Aorta (tissue), 5 donors: ENCODE results near the gene MFSD1. TPM values are rescaled to one million over a fixed set of nuclear protein-coding genes. Genes with fewer than 3 reads are reported as not detected.

Experiments
- ATAC-seq: fragments of 200-7000 bp; cut with Tn5 transposase; one replicate; pipeline ENCODE4 v1.9.1; 2022; ENCODE audit warnings: moderate library complexity; ENCODE audit not compliant: low FRiP score
- DNase-seq, 2 donors: peaks; one replicate each; pipeline ENCODE4 v3.0.0-alpha.2; 2020
- H3K27ac ChIP-seq, 2 donors: one replicate each; pipeline ENCODE4 v1.5.1; 2013; ENCODE audit warnings: low read length in 2 of 2, mild to moderate bottlenecking in 2 of 2, moderate library complexity in 2 of 2, control low read depth in 1 of 2, inconsistent platforms in 1 of 2, low read depth in 1 of 2
- H3K27me3 ChIP-seq, 2 donors: one replicate each; pipeline ENCODE4 v1.6.1; 2013; ENCODE audit warnings: control low read depth in 1 of 2, low read length in 1 of 2, mild to moderate bottlenecking in 1 of 2, moderate library complexity in 1 of 2; ENCODE audit not compliant: insufficient read depth in 2 of 2, control insufficient read depth in 1 of 2
- H3K36me3 ChIP-seq, 2 donors: one replicate each; pipeline ENCODE4 v1.6.1; 2013; ENCODE audit warnings: control low read depth in 1 of 2, low read length in 1 of 2, mild to moderate bottlenecking in 1 of 2; ENCODE audit not compliant: insufficient read depth in 2 of 2, control insufficient read depth in 1 of 2
- H3K4me1 ChIP-seq, 2 donors: one replicate each; pipeline ENCODE4 v1.6.1; 2013; ENCODE audit warnings: low read length in 2 of 2, control low read depth in 1 of 2, mild to moderate bottlenecking in 1 of 2, moderate library complexity in 1 of 2; ENCODE audit not compliant: insufficient read depth in 2 of 2, control insufficient read depth in 1 of 2
- H3K4me3 ChIP-seq, 2 donors: one replicate each; pipeline ENCODE4 v1.5.1; 2013; ENCODE audit warnings: low read length in 2 of 2, control low read depth in 1 of 2, mild to moderate bottlenecking in 1 of 2
- H3K9me3 ChIP-seq: one replicate; pipeline ENCODE4 v1.6.1; 2013; ENCODE audit warnings: mild to moderate bottlenecking, low read length; ENCODE audit not compliant: control insufficient read depth
- WGBS, 2 donors: extraction: QIAGEN DNeasy Blood & Tissue Kit; methylation state at CpG; one replicate each; pipeline ENCODE4 v1.1.7; 2013; 5-methylcytosine and 5-hydroxymethylcytosine counted together
- intact Hi-C, 2 donors: fragments of 100-400 bp; cut with DNase I; formaldehyde crosslinking; loops; one replicate each; pipeline versions ENCODE4 v1.14.2 to v1.15.0; 2022
- polyA plus RNA-seq, 2 donors: library from polyadenylated mRNA; stranded (reverse); fragments of 200-250 nt; gene quantifications; one replicate each; pipeline ENCODE4 v1.2.3, GENCODE V29; 2013
- total RNA-seq, 2 donors: library from RNA; stranded (reverse); fragmentation: NEBNext Ultra II Directional; extraction: Animal tissue kit (Norgen Biotek cat#: 25700); gene quantifications; one replicate each; pipeline ENCODE4 v1.2.1, GENCODE V29; 2021
- donor health status: healthy with polysubstance abuse.
- donor health status: Bipolar disorder and iron deficiency.
- donor health status: DM: no; HTN: no; CAD: no.
- donor health status: DM: no; HTN: no; CAD: no.
- donor health status: DM: yes; HTN: yes; CAD: no.

The MFSD1 gene
- total and polyA plus RNA-seq, 4 donors: 44.9 to 81.0 (median 67.5) TPM

DNA sequence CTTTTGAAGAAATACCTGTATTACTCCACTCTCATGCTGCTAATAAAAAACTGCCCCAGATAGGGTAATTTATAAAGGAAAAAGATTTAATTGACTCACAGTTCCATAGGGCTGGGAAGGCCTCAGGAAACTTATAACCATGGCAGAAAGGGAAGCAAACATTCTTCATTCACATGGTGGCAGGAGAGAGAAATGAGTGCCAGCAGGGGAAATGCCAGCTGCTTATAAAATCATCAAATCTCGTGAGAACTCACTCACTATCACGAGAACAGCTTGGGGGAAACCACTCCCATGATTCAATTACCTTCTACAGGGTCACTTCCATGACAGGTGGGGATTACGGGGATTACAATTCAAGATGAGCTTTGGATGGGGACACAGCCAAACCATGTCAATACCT is 18.7 kb downstream of the MFSD1 start:
- no peak for ATAC-seq
- 53% methylated on average over 3 of the region's 3 CpGs for WGBS, 2 donors
- DNase-seq: no peak
- Histone ChIP-seq H3K4me3 (no peak overlapping the region), H3K4me1 (no peaks in the 10 kb centered on the region), H3K27ac (no peak overlapping the region), H3K36me3 (peaks cover 3 to 8% of the 10 kb centered on the region in 2 donors), H3K27me3 (no peaks in the 10 kb centered on the region), H3K9me3 (no peaks in the 10 kb centered on the region)
- intact Hi-C loops: no loop called here

DNA sequence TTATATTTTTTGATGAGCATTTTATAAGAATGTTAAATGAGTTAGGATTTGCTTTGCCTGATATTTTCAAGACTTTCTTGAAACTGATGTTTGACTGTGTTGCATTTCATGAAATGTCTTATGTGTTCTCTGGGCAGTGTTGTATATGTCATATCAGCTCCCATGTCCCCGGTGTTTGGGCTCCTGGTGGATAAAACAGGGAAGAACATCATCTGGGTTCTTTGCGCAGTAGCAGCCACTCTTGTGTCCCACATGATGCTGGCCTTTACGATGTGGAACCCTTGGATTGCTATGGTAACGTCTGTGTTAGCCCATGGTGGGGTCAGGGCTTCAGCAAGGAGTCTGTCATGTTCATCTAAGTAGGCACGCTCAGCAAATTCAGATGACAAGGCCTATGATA is 20.0 kb downstream of the MFSD1 start:
- H3K9me3 ChIP-seq: no peaks in the 10 kb centered on the region
- no peak overlapping the region for H3K4me3 ChIP-seq
- intact Hi-C loops: no loop called here
- no peak overlapping the region for H3K27ac ChIP-seq
- WGBS, 2 donors: 92% methylated on average over 5 of the region's 5 CpGs
- ATAC-seq (no peak), DNase-seq (no peak)
- H3K36me3 ChIP-seq: peaks cover 3 to 8% of the 10 kb centered on the region in 2 donors
- H3K27me3 ChIP-seq: no peaks in the 10 kb centered on the region
- no peaks in the 10 kb centered on the region for H3K4me1 ChIP-seq

DNA sequence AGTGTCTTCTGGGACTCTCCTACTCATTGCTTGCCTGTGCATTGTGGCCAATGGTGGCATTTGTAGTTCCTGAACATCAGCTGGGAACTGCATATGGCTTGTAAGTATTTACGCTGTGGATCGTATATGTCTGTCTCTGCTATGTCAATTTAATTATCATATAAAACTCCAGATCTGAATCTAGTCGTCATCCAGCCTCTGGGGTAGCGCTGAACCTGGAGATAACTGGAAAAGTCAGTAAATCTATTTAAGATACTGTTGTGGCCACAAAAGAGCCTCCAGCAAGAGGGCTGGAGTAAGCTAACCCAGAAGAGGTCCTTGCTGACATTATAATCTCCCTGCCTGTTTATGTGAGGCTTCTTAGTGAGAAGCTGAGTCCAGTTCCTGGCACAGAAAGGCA is 21.6 kb downstream of the MFSD1 start:
- no peak for DNase-seq
- Histone ChIP-seq H3K27ac (no peak overlapping the region), H3K27me3 (no peaks in the 10 kb centered on the region), H3K4me1 (no peaks in the 10 kb centered on the region), H3K36me3 (peaks cover 3 to 8% of the 10 kb centered on the region in 2 donors), H3K4me3 (no peak overlapping the region), H3K9me3 (no peaks in the 10 kb centered on the region)
- 95 to 96% methylated on average over 4 of the region's 4 CpGs for WGBS, 2 donors
- ATAC-seq: no peak
- intact Hi-C loops: no loop called here

DNA sequence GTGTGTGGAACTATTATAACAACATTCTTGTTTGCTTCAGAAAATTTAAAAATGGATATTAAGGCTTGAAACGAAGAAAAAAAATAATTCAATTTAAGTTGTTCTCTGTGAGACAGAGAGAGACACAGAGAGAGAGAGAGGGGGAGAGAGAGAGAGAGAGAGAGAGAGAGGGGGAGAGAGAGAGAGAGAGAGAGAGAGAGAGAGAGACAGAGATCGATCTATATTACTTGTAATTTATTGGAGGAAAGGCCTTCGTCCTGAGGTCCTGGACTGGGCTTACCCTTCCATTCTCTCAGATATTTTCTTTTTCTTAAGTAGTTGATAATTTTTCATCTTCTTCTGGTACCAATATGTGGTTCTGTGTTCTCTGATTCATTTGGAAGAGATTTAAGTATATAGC is 25.9 kb downstream of the MFSD1 start:
- H3K36me3 ChIP-seq: peaks cover 0 to 19% of the 10 kb centered on the region in 2 donors
- intact Hi-C loops: no loop called here
- ATAC-seq: no peak

DNA sequence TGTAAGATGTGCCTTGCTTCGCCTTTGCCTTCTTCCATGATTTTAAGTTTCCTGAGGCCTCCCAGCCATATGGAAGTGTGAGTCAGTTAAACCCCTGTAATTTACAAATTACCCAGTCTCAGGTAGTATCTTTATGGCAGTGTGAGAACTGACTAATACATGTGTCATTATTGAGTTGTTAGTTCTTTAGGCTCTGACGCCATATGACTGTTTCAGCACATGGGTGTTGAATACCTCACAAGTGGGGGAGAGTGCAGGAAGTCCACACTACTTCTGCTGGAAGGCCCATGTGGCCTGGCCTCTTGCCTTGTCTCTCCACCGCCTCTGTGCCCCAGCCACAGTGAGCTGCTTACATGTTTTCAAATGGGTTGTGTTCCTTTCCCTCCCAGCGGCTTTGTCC is 28.5 kb downstream of the MFSD1 start:
- peaks cover 0 to 10% of the 10 kb centered on the region in 2 donors for H3K36me3 ChIP-seq
- intact Hi-C loops: no loop called here
- no peak for DNase-seq
- no peak overlapping the region for H3K27ac ChIP-seq
- no peak for ATAC-seq
- no peaks in the 10 kb centered on the region for H3K27me3 ChIP-seq
- no peaks in the 10 kb centered on the region for H3K4me1 ChIP-seq
- 94 to 100% methylated on average over 4 of the region's 4 CpGs for WGBS, 2 donors
- H3K4me3 ChIP-seq: no peak overlapping the region
- H3K9me3 ChIP-seq: no peaks in the 10 kb centered on the region

More for the DNA sequence above, 25.9 kb downstream of the MFSD1 start:
- WGBS, 2 donors: 90 to 91% methylated on average over 3 of the region's 3 CpGs
- no peaks in the 10 kb centered on the region for H3K27me3 ChIP-seq
- no peak for DNase-seq
- H3K4me3 ChIP-seq: no peak overlapping the region
- H3K9me3 ChIP-seq: no peaks in the 10 kb centered on the region
- H3K27ac ChIP-seq: no peak overlapping the region
- H3K4me1 ChIP-seq: no peaks in the 10 kb centered on the region

DNA sequence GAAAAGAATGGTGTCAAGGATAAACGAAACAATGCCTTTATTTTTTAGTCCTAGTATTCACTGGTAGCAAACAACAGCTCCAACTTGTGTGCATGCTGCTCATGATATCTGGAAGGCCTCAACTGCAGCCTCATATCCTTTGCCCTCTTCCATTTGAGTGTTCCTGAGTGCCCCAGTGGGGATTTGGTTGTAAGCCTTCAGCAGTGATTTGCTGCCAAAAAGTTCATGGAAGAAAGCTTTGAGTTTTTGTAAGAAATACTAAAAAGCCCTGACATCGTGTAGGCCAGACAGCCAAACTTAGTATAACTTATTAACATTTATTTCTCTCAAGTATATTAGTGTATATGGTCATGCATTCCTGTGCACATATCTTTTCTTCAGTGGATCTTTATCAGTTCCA is 30.0 kb downstream of the MFSD1 start:
- no peak for DNase-seq
- Histone ChIP-seq H3K36me3 (peaks cover 0 to 10% of the 10 kb centered on the region in 2 donors), H3K4me3 (no peak overlapping the region), H3K4me1 (no peaks in the 10 kb centered on the region), H3K27ac (no peak overlapping the region), H3K9me3 (no peaks in the 10 kb centered on the region), H3K27me3 (no peaks in the 10 kb centered on the region)
- intact Hi-C loops: no loop called here
- 62 to 67% methylated on average over 2 of the region's 2 CpGs for WGBS, 2 donors
- no peak for ATAC-seq

DNA sequence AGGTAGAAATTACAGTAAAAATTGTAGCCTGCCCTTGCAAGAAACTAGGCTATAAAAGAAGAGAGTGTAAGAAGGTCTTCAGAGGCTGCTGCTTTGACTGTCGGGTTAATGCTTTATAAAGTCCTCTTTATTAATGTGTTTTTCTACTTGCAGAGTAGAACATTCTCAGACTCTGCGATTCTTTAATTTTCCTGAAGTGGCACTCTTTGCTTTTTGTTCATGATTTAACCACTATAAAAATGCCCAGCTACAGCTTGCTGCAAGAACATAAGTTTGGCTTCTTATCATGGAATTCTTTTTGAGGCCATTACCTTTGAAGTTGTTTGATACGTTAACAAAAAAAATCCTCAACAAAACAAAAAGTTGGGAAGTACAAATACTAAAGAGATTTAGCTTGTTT is 33.8 kb downstream of the MFSD1 start:
- DNase-seq (no peak), ATAC-seq (no peak)
- H3K9me3 ChIP-seq: no peaks in the 10 kb centered on the region
- no peak overlapping the region for H3K4me3 ChIP-seq
- H3K4me1 ChIP-seq: no peaks in the 10 kb centered on the region
- WGBS, 2 donors: 35 to 39% methylated on average over 3 of the region's 3 CpGs
- no peaks in the 10 kb centered on the region for H3K27me3 ChIP-seq
- intact Hi-C loops: no loop called here
- H3K36me3 ChIP-seq: peaks cover 0 to 2% of the 10 kb centered on the region in 2 donors
- no peak overlapping the region for H3K27ac ChIP-seq

DNA sequence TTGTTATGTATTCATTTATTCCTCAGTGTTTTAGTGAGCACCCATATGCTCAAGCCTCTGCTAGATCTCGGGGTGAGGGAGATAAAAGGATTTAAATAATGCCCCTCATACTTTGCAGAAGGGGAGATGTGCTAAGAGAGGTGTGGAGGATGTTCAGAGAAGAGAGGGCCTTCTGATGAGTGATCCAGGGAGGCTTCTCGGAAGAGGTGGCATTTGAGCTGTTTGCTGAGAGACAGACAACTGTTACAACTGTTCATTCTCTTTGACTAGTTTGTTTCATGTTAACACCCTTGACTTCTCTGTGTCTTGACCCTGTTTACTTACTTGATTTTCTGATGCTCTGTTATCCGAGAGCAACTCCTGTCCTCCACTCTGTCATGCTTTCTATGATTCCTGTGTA is 34.5 kb downstream of the MFSD1 start:
- no peaks in the 10 kb centered on the region for H3K4me1 ChIP-seq
- ATAC-seq (no peak), DNase-seq (no peak)
- H3K27ac ChIP-seq: no peak overlapping the region
- intact Hi-C loops: no loop called here
- no peaks in the 10 kb centered on the region for H3K27me3 ChIP-seq
- H3K9me3 ChIP-seq: no peaks in the 10 kb centered on the region
- no peak overlapping the region for H3K4me3 ChIP-seq
- no peaks in the 10 kb centered on the region for H3K36me3 ChIP-seq
- WGBS, 2 donors: 83% methylated on average over 3 of the region's 3 CpGs

DNA sequence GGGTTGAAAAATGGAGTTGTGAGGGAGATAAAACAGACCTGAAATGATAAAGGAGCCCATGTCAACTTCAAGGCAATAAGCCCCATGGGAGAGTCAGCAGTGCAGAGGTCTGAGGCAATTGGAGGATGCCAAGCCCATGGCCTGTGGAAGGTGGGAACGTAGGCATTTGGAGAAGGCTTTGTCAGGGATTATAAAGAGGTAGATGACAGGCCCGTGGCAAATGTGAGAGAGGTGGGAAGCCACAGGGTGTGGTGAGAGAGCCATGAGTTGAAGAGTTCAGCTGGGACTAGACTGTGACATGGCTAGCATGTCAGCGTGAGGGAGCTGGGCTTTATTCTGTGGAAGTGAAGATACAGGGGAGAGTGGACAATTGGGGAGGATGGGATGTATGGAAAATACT is 35.4 kb downstream of the MFSD1 start:
- no peaks in the 10 kb centered on the region for H3K36me3 ChIP-seq
- no peak overlapping the region for H3K4me3 ChIP-seq
- H3K27ac ChIP-seq: no peak overlapping the region
- no peak for DNase-seq
- 65 to 66% methylated on average over 3 of the region's 3 CpGs for WGBS, 2 donors
- no peaks in the 10 kb centered on the region for H3K4me1 ChIP-seq
- ATAC-seq: no peak
- H3K9me3 ChIP-seq: no peaks in the 10 kb centered on the region
- no peaks in the 10 kb centered on the region for H3K27me3 ChIP-seq
- intact Hi-C loops: no loop called here
